Fibroblast of skin of right biceps (primary cell): ENCODE results near the gene SMIM11.
"Not testable (repeated sequence)": the region's sequence is repeated elsewhere in the genome, so short reads cannot be mapped to it uniquely, and the experiment has no call there.

Experiments used
- DNase-seq: peaks from one replicate; pipeline ENCODE4 v3.0.0-alpha.2; 2013

The SMIM11 gene

GRCh38 chr21:34357889-34358288 is 17.4 kb upstream of the SMIM11 start:
- no peak for DNase-seq

GRCh38 chr21:34358866-34359265 is 16.4 kb upstream of the SMIM11 start:
- no peak for DNase-seq

- DNase-seq, result no peak
These were observed 14.6 kb upstream of the SMIM11 start for GRCh38 chr21:34360488-34361241.

GRCh38 chr21:34362136-34362444 is 13.2 kb upstream of the SMIM11 start:
- no peak for DNase-seq

GRCh38 chr21:34362670-34363069 is 12.6 kb upstream of the SMIM11 start:
- no peak for DNase-seq

DNA sequence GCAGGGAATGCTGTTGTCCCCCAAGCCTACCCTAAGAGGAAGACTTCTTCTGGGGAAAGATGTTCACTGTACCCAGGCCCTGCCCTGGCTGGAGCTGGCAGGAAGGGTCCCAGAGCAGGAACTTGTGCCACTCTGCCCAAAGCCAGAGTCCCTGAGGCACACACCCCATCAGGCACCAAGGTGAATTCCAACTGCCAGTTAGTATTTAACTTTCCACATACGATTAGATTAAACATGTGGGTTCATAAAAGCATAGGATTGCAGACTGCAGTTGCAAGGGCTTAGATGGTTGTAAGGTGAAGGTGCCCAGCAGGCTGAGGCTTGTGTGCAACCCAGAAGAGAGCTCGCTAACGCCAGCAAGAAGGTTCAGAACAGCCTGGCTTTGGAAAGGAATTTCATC is 11.6 kb upstream of the SMIM11 start, which contains the start of gene KCNE2:
Gene KCNE2 (plus strand): TSS at position 274 of the 400 bp plus-strand sequence. CDS start 6,473 bp downstream, outside the sequence.
- no peak for DNase-seq

- DNase-seq, result no peak
These were observed 10.4 kb upstream of the SMIM11 start for GRCh38 chr21:34364921-34365320.

DNA sequence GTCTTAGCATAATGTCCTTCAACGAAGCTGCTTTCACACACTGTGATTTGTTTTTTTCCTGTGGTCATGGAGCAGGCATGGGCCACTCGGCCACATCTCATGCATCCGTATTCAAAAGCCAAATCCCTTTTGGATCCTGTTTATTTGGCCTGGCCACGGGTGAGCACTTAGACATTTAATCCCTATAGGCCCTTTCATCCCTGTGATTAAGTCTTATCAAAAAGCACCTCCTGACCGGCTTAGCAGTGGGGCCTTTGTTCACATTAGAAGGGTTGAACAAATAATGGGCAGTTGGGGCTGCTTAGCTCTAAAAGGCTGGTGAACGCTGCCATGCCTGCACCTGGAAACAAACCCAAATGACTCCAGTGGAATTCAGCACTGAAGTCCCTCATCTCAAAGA is 9.5 kb upstream of the SMIM11 start:
- DNase-seq, result no peak

DNA sequence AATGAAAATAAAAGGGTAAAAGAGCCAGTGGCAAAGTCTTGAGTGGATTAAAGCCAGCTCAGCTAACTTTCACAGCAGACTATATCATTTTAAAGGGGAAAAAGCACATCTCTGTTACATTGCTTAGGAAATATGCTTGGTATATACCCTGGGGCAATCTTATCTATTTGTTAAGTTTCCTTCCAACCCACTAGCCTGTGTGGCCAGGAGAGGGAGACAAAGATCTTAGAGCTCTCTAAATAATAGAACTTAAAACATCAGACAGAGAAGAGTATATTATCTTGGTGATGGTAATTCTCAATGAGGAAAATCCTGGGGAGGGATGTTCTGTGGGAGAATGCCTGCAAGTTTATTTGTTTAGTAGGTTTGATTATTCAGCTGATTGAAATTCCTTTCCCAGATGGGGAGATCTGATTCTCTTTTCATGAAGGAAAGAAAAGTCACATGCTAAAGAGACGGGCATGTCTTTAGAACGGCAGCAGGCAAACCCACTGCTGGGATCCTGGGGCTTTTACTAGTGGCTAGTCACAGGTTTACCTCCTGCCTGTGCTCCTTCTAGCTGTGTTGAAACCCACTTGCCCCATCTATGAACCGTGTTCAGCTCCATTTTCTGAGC is 7.9 kb upstream of the SMIM11 start:
- peak; percentile 64 for DNase-seq

- DNase-seq, result no peak
These were observed 5.6 kb upstream of the SMIM11 start for GRCh38 chr21:34369741-34370140.

DNA sequence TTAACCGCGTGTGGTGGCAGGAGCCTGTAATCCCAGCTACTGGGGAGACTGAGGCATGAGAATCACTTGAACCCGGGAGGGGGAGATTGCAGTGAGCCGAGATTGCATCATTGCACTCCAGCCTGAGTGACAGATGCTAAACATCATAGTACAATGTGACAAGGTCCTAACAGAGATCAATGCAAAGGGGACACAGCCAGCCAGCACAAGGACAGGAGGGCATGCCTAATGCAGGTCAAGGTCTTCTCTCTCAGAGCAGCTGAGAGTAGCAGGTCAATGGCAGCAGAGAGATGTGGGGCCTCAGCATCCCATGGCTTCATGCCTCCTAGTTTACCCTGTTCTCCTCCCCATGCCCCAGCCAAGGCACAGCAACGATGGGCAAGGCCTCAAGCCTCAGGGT is 3.0 kb upstream of the SMIM11 start:
- DNase-seq, result no peak

DNA sequence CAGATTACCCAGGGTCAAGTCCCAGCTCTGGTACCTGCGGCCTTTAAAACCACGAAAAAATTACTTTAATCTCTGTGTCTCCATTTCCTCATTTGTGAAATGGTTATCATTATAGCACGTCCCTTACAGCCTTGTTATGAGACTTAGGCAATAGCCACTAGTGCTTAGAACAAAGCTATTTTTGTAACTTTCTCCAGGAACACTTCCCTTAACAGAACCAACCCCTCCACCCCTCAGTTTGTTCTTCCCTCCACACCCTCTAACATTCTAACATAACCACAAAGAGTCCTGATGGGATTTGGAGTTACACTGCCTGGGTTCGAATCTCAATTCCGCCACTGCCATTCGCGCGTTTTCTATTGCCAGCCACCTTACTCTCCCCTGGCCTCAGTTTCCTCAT is 845 bp upstream of the SMIM11 start:
- not testable (repeated sequence) for DNase-seq

DNA sequence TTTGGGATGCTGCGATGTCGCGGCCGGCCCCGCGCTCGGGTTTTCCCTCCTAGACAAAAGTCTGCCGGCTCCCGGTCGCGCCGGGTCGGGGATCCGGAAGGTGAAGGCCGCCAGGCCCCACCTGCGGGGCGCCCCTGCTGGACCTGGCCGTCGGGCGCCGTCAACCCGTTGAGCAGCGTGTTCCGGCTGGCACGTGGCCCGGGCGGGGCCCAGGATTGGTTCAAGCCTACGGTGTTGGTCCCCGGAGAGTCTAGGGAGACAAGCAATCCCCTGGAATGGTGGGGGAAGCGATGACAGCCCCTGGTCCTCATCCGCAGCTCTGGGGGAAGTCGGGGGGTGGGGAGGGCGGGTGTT is 289 bp downstream of the SMIM11 start:
- not testable (repeated sequence) for DNase-seq

GRCh38 chr21:34383138-34383537 is 7.8 kb downstream of the SMIM11 start:
- not testable (repeated sequence) for DNase-seq

DNA sequence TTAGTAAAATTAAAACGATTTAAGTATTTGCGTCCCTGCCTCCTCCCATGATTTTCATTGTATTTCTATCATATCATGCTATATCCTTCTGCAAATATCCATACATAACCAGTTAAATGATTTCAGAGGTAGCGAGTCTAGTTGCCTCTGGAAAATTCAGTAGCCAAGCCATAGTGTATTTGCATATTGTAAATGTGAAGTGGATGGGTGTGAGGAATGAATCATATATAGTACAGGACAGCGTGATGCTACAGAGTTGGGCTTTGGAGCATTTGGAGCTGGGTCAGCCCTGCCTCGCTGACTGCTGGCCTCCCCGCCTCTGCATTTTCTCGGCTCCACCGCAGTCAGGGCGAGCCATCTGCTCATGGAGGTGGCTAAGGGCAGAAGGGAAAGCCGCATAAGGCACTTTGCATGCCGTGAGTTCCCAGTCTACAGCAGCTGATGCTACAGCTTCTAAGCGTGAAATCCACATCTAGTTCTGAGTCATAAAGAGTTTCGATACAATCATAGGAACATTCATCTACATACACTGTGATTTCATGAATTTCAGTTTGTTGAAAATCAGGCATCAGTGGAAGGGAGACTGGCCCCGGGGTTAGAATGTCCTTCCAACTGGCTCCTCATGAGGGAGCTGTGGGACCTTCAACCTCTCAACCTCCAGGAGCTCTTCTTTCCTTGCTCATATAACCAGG is 8.6 kb downstream of the SMIM11 start:
- not testable (repeated sequence) for DNase-seq

DNA sequence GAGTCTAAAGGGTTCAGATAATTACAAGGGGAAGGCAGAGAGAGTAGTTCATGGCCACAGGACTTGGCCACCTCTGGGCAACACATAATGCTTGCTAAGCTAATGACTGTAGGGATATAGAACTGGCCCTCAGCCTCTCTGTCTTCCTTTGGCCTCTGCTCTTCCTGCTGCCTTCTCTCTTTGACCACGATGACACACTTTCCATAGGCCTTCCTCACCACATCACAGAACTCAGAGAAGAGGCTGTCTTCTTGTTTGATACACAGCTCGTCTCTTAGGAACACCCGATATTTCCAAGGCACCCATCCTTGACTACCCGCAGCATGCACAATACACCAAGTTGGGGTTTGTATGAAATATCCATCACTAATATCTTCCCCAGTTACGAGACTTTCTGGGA is 25.2 kb downstream of the SMIM11 start:
- not testable (repeated sequence) for DNase-seq

DNA sequence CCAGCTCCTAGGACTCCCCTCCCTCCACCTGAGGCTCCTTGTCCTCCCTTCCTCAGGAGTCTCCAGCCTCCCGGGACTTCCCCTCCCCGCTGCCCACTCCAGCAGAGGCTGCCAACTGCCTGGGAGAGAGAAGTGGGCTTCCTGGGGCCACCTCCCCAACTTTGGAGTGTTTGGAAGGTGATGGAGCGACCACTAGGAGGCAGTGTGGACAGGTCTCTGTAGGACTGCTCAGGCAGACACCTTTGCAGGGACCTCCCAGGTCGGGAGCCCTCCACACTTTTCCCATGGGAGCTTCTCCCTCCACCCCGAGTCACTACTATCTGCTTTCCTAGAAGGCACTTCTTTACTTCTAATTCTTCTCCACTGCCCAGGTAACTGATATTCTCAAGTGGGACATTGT is 29.4 kb downstream of the SMIM11 start:
- DNase-seq, result not testable (repeated sequence)

GRCh38 chr21:34405686-34406085 is 30.4 kb downstream of the SMIM11 start:
- not testable (repeated sequence) for DNase-seq

GRCh38 chr21:34406102-34406501 is 30.8 kb downstream of the SMIM11 start:
- not testable (repeated sequence) for DNase-seq

DNA sequence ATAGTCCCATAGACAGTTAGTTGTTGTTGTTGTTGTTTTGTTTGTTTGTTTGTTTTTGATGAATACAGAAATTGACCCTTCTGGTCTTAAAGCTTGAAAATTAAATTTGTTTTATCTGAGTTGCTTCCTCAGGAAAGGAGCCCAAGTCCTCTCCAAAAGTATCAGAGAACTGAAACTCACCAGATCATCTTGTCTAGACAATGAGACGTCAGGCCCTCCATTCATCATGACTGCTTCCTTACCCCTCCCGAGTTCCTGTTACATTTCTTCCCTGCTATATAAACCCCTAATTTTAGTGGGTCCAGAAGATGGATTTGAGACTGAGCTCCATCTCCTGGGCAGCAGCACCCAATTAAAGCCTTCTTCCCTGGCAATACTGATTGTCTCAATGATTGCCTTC is 31.4 kb downstream of the SMIM11 start:
- not testable (repeated sequence) for DNase-seq

GRCh38 chr21:34407294-34407693 is 32.0 kb downstream of the SMIM11 start:
- DNase-seq, result not testable (repeated sequence)

DNA sequence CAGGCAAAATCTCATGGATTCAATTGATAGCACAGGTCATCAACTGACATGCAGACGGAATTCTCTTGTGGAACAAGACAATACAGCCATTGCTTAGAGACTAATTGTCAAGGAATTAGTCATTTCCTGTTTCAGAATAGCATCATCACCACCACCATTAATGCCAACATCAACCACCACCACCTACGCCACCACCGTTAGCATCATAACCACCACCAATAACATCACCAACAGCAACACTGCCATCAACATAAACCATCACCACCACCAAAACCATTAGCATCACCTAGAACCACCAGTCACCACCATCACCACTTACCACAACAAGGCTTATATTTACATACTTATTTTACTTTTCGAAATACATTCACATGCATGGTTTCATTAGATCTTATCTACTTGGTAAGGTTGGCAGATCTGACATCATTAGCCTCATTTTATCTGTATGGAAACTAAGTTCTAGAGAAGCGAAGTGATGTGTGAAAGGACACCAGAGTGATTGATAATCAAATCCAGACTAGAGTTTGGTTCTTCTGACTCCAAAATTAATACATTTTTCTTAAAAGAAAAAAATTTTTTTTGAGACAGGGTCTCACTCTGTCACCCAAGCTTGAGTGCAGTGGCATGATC is 42.3 kb downstream of the SMIM11 start:
- not testable (repeated sequence) for DNase-seq

DNA sequence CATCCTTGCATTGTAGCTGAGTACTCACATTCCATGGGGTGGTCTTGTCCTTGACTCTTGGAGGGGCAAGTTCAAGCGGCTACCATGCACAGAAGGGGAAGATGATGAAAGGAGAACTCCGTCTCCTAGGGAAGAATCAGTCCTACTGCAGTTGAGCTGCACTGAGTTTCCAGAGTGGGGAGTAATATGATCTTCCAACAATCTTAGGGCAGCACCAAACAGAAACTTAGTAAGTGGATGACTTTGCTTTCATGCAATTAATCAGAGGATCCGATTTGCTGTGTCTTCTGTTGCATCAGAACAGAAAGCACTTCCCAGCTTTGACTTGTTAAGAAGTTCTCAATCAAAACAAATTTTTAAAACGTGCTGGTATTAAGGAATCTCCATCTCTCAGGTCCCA is 48.5 kb downstream of the SMIM11 start, which contains the start of gene SMIM34:
Gene SMIM34 (minus strand): TSS at position 147 of the 400 bp plus-strand sequence. CDS start 112 bp downstream, at position 35.
- DNase-seq, result not testable (repeated sequence)
